H7 (cell line): Measurements from ENCODE around the gene MBLAC2. TPM values are rescaled to one million over a fixed set of nuclear protein-coding genes. Genes with fewer than 3 reads are reported as not detected.

Experiments
- DNase-seq: peaks from one replicate; pipeline ENCODE4 v3.0.0; 2012
- H3K27me3 ChIP-seq: 2 replicates; pipeline ENCODE4 v1.6.0; 2011; ENCODE audit warnings: mild to moderate bottlenecking, low read length; ENCODE audit not compliant: control insufficient read depth, insufficient read depth
- H3K36me3 ChIP-seq: replicated peaks from 2 replicates; pipeline ENCODE4 v1.5.1; 2011; ENCODE audit warnings: low read length; ENCODE audit not compliant: control insufficient read depth, insufficient read depth
- H3K4me3 ChIP-seq: 2 replicates; pipeline ENCODE4 v1.5.1; 2011; ENCODE audit warnings: low read depth, mild to moderate bottlenecking, control low read depth, low read length, moderate library complexity; ENCODE audit not compliant: insufficient read depth
- total RNA-seq: library from RNA; depleted of rRNA; stranded (reverse); fragments of >200 nt; shearing (Covaris generic); gene quantifications from 2 replicates; pipeline ENCODE4 v1.2.3, GENCODE V29; 2014

The MBLAC2 gene
- total RNA-seq, 1 experiment from 2014 or later = 4.5 TPM

DNA sequence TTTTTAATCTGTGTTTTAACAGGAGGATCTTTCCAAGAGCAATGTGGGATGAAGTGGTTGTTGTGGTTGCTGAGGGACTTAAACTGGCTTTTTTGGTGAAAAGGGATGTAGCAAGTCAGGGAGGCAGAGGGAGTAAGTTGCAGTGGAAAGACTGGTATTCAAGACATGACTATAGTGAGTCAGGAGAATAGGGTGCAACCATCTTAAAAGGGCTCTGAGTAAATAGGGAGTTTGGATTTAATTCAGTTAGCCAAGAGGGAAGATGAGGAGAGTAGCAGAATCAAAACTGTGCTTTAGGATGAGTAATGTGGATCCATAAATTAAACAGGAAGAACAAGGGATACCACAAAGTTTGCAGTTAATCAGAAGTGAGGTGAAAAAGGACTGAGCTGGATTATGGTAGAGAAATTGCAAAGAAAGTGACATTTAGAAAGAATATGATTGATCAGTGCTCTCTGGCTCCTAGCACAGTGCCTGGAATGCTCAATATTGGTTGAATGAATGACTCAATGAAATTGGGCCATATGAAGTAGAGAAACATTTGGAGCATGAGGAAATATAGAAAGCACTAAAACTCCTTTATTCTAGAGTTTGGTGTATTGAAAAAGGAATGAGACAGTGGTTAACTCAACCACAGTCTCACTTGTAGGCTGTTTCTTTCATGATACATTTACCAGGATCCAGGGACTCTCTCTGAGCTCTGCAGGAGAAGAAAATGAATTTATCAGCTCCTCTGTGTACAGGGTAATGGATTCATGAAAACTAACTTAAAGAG is 5.2 kb upstream of the MBLAC2 start:
- Histone ChIP-seq H3K4me3 (no peak overlapping the region), H3K36me3 (peaks cover 2% of the 10 kb centered on the region; the same call in 1 of the 2 replicates), H3K27me3 (no peaks in the 10 kb centered on the region)
- DNase-seq = no peak

DNA sequence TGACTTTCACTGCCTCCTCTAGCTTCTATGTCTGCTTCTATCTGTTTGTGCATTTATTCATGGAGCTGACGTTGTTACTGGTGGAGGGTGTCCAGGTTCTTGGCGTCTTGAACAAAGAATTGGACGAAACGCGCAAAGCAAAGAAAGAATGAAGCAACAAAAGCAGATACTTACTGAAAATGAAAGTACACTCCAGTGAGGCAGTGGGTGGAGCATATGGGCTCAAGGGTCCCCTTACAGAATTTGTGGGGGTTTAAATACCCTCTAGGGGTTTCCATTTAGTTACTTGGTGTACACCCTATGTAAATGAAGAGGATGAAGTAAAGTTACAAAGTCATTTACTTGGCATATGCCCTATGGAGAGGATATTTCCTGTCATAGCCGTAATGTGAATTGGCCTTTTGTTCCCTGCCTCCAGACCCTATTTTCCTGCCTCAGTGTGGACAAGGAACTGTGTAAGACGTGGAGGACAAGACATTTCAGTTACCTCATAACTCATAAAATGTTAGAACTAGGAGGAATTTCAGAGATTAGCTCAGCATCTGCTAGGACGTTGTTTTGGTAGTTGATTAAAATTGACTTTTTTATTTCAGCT is 3.1 kb upstream of the MBLAC2 start:
- Histone ChIP-seq H3K4me3 (peak overlapping the region; percentile 9; the same call in 1 of the 2 replicates), H3K36me3 (peaks cover 2% of the 10 kb centered on the region; the same call in 1 of the 2 replicates), H3K27me3 (no peaks in the 10 kb centered on the region)
- no peak for DNase-seq

DNA sequence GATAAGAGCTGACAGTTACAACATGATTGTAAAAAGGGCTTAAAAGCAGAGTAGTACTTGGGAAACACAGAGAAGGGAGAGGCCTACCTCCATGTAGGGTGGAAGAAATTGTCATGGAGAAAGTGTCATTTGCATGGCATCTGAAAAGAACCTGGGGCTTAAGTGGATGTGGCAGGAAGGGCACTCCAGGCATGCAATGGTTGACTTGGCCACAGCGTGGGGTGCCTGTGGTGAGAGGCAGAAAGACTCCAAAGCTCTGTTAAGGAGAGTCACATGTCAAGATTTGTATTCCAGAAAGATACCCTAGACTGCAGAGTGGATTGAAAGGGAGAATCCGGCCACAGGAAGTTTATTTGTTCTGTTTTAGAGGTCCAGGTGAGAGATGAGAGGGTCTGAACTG is 2.5 kb upstream of the MBLAC2 start:
- Histone ChIP-seq H3K27me3 (no peaks in the 10 kb centered on the region), H3K4me3 (no peak overlapping the region; the same call in 1 of the 2 replicates), H3K36me3 (peaks cover 2% of the 10 kb centered on the region; the same call in 1 of the 2 replicates)
- DNase-seq = peak; percentile 58

DNA sequence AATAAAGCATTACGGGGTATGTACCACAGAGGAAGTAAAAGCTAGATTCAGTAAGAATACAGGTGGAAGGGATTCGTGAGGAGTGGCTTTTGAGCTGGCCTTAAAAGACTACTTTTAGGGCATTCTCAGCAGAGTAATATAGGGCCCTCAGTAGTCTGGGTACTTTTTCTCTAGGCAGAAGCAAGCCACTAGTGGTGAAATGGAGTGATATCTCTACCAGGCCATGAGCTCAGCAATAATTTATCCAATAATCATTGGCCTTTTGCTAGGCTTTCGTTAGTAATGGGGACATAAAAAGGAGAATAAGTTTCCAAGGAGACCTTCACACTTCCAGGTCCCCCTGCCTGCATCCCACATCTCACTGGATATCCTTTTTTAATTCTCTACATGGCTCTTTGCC is 1.8 kb upstream of the MBLAC2 start:
- peaks cover 2% of the 10 kb centered on the region; the same call in 1 of the 2 replicates for H3K36me3 ChIP-seq
- no peaks in the 10 kb centered on the region for H3K27me3 ChIP-seq
- H3K4me3 ChIP-seq = peak overlapping the region; percentile 81; the same call in 1 of the 2 replicates
- DNase-seq = no peak

DNA sequence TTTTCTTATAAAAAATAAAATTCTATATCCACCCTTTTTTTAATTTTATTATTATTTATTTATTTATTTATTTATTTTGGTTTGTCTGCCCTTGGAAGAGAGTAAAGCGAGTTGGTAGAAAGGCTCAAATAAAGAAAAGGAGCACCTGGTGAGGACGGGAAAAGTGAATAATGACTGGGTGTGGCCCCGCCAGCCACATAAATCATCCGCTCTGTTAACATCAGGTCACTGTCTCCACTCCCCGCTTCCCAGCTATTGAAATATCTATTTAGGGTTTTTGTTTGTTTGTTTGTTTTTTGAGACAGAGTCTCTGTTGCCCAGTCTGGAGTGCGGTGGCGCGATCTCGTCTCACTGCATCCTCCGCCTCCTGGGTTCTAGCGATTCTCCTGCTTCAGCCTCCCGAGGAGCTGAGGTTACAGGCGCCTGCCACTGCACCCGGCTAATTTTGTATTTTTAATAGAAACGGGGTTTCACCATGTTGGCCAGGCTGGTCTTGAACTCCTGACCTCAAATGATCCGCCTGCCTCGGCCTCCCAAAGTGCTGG is 937 bp upstream of the MBLAC2 start:
- peaks cover 2% of the 10 kb centered on the region; the same call in 1 of the 2 replicates for H3K36me3 ChIP-seq
- H3K27me3 ChIP-seq = no peaks in the 10 kb centered on the region
- peak overlapping the region; percentile 81 for H3K4me3 ChIP-seq
- DNase-seq = no peak

DNA sequence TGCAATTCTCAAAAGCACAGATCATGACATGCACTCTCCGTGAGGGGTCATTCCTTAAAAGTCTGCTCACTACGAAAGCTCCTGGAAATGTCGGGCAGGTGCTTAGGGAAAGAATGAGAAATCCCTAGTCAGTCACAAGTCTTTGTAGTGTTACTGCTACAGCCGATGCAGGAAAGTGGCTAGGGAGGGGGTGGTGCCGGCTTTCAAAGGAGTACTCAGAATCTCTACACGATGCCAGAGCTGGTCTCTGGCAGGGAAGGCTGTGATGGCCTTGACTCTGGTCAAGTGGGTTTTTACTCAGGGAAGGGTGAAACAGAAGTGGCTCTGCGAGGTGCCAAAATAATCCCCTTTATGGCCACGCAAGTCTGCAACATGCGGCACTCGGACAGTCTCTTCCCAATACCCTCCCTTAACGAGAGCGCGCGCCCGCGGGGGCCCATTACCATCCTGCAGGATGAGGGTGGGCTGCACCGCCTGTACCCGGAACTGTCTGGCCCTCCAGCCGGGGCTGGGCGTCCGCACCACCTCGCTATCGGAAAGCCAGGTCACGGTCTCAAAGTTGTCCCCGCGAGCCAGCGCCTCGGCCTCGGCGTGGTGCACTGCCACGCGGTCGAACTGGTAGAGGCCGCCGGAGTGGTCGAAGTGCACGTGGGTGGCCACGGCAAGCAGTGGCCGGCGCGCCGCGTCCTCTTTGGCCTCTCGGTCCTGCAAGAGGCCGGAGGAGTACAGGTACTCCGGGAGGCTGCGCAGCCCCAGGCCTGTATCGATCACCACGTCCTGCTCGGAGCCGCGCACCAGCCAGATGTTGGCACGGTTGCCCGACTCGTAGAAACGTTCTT is 956 bp downstream of the MBLAC2 start:
- peak overlapping the region; percentile 81 for H3K4me3 ChIP-seq
- H3K27me3 ChIP-seq = no peaks in the 10 kb centered on the region
- H3K36me3 ChIP-seq = no peaks in the 10 kb centered on the region
- peak; percentile 61 for DNase-seq

DNA sequence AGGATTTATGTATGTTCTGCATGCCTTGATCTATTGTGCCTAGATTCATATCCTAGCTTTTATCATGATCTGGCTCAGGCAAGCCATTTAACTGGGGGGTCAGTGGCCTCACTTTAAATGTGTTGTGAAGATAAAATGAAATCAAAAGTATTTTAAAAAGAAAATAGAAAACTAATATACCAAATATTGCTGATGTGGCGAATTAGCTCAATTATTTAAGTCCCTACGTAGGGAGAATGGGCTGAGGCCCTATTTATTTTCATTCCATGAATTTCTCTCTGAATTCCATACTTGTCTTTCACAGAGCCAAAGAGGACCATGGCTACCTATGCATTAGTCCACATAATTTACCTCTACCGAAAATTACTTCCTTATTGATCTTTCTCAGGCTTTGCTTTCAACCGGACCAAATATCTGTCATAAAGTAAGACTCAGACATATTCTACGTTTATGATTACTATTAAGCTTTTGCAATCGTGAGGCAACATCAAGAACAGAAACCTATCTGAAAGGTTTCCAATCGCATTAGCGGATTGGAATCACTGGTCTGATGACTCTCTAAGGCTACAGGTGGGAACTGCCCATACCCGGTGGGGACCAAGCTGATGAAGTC is 1.7 kb downstream of the MBLAC2 start:
- Histone ChIP-seq H3K27me3 (no peaks in the 10 kb centered on the region), H3K4me3 (peak overlapping the region; percentile 81), H3K36me3 (no peaks in the 10 kb centered on the region)
- no peak for DNase-seq

DNA sequence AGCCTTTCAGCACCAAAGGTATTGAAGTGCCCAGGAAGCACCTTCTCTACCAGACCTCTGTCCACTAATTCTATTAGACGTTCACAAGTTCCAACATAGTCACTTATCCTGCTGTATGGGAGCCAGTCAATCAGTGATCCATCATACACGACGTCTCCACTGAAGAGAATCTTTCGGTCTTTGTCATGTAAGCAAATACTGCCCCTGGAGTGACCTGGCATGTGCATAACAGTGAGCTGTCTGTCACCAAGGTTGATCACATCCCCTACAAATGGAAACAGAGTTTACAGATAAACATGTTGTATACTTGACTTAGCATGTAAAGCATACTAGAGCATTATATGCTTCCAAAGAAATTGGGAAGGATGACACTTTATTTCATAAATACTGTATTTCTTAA is 13.3 kb downstream of the MBLAC2 start:
- H3K27me3 ChIP-seq = no peaks in the 10 kb centered on the region
- no peak for DNase-seq
- no peaks in the 10 kb centered on the region for H3K36me3 ChIP-seq
- H3K4me3 ChIP-seq = no peak overlapping the region

DNA sequence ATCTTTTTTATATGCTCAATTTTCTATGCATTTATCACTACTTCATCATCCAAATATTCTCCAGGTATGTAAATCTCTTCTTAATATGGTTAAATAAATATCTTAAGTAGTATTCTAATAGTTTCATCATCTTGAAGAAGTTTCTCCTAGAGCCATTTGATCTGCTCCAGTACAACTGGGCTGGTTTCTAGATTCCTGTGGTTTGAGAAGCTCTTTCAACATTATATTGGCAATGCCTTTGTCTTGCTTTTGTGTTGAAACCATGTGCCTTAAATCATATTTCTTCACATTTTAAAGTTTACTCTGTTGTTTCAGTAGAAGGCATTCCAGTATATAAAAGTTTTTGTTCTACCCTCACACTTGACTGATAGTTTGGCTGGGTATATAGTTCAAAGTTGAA is 27.6 kb downstream of the MBLAC2 start:
- H3K27me3 ChIP-seq = no peaks in the 10 kb centered on the region
- H3K4me3 ChIP-seq = no peak overlapping the region
- no peak for DNase-seq
- no peaks in the 10 kb centered on the region for H3K36me3 ChIP-seq

DNA sequence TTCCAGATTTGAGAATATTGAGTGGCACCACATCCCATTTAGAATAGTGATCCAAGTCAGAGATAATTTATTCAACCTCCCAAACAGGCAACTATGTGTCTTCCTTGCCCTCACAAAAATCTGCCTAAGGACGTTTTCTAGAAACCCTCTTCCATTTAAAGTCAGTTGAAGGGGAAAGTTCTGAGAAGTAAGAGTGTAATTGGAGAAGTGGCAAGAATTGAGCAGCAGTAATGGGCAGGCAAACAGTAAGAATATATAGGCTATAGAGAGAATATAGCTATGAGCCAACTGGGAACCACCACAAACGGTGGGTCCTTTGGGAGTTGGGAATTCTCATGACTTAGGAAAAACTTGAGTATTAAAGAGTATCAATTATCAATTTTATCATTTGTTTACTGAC is 33.9 kb downstream of the MBLAC2 start:
- Histone ChIP-seq H3K27me3 (no peaks in the 10 kb centered on the region), H3K36me3 (no peaks in the 10 kb centered on the region), H3K4me3 (no peak overlapping the region)
- no peak for DNase-seq

DNA sequence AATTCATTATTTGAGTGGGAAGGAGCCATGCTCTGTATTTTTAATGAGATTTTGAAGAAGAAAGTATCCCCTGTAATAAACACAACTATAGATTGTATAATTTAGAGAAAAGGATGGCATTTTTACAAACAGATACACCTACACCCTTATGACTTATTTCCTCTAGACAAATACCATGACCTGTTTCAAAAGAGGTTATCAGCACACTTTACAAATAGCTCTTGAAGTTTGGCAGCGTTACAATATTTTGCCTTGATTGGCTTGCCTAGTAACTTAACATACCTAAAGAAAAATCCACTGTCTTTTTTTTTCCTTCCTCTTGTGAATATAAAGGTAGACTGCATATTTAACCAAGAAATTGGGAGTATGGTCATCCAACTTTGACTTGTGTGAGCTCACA is 36.5 kb downstream of the MBLAC2 start:
- Histone ChIP-seq H3K27me3 (no peaks in the 10 kb centered on the region), H3K4me3 (no peak overlapping the region), H3K36me3 (no peaks in the 10 kb centered on the region)
- DNase-seq = no peak

DNA sequence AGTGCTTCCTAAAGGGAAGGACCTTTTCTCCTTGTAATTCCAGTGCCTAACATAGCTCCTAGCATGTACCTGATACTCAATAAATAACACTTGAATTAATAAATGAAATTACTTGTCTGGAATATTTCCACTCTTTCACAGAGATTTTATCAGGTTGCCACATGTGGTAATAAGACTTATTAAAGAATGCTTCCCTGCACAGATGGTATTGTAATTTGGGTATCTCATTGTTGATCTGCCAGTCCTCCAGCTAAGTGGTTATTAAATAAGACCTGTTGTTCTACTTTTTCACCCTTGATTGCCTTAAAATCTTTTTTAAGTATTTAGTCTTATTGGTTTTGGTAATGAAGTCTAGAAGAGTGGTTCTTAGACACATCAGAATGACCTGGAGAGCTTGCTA is 36.9 kb downstream of the MBLAC2 start:
- no peak for DNase-seq
- Histone ChIP-seq H3K4me3 (no peak overlapping the region), H3K27me3 (no peaks in the 10 kb centered on the region), H3K36me3 (no peaks in the 10 kb centered on the region)

DNA sequence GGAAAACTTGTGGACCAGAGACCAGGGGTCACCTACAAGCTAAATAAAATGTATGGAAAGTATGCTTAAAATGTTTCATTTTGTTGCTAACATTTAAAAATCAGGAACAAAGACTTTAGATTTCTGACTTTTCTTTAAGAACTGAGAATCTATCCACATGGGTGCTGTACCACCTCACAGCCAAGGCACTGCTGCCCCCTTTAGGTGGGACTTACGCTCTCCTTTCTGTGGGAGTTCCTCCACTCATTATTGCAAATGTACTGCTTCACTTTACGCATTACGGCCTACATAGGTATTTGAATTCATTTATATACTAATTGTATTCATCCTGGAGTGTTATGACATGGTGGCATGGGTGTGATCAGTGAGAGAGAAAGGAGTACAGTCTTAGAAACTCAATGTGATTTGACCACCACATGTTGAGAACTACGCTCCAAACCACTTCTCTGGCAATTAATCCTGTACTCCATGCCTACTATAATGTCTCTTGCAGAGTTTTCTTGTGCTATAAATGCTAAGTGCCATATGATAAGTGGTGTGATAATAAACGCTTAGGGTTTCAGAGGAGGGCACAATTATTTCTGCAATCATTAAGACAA is 40.4 kb downstream of the MBLAC2 start:
- DNase-seq = peak; percentile 19
- Histone ChIP-seq H3K4me3 (no peak overlapping the region), H3K36me3 (no peaks in the 10 kb centered on the region), H3K27me3 (no peaks in the 10 kb centered on the region)

DNA sequence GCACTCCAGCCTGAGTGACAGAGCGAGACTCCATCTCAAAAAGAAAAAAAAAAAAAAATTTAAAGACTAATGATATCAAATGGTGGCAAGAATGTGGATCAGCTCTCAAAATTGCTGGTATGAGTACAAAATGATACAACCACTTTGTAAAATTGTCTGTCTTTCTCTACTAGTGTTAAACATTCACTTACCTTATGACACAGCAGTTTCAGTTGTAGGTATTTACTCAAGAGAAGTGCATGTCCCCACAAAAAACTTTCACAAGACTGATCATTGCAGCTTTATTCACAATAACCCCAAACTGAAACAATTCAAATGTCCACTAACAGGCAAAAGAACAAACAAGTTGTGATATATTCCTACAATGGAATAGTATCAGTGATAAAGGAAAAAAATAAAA is 50.3 kb downstream of the MBLAC2 start:
- Histone ChIP-seq H3K4me3 (no peak overlapping the region), H3K36me3 (no peaks in the 10 kb centered on the region), H3K27me3 (no peaks in the 10 kb centered on the region)
- DNase-seq = no peak
